EL (cell line): Measurements from ENCODE around the gene EFCAB5.
"Not testable (repeated sequence)": the region's sequence is repeated elsewhere in the genome, so short reads cannot be mapped to it uniquely, and the experiment has no call there.

Source experiments
- DNase-seq: peaks from one replicate; pipeline ENCODE4 v3.0.0-alpha.2; 2016

Gene EFCAB5

DNA sequence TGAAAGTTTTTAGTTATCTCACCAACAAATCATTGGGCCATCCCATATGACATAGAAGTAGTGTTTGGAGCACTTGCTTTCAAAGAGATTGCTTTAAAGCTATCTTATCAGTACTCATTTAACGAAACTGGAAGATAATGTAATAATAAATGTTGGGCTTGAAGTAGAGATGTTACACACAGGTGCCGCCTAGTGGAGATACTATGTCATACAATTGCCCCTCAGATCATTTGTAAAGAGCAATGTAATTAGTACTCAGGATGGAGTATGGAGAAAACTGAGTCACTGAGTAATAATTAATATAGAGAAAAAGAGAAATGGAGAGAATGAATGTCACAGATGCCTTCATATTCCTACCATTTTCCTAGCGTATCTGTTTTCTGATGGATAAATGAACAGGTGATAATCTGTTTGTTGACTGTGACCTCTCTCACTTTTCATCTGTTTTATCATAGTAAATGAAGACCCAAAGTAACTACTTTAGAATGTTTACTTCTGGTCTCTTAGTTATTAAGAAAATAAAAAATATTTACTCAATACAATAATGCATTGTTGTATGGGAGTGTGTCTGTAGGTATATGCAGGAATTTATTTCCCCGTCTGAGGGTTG, 80.4 kb downstream of the EFCAB5 start:
- peak; percentile 47 for DNase-seq

DNA sequence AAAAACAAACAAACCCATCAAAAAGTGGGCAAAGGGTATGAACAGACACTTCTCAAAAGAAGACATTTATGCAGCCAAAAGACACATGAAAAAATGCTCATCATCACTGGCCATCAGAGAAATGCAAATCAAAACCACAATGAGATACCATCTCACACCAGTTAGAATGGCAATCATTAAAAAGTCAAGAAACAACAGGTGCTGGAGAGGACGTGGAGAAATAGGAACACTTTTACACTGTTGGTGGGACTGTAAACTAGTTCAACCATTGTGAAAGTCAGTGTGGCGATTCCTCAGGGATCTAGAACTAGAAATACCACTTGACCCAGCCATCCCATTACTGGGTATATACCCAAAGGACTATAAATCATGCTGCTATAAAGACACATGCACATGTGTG, 83.9 kb downstream of the EFCAB5 start:
- DNase-seq, result not testable (repeated sequence)

DNA sequence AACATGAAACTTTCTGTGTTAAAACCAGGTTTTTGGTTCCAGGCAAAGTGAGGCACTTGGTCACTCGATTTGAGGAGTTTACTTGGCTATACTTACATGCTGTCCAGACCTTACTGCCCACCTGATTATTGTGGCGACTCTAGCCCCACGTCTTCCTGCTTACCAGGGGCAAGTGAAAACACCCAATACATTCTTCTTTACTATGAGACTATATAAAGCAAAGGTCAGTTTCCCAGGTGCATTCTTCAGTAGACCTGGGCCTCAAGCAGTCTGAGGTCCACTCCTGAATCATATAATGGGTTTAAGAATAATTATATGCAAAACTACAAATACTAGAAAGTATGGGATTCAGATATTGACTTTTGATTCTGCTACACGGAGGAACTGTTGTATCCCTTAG, 86.2 kb downstream of the EFCAB5 start:
- DNase-seq, result no peak

DNA sequence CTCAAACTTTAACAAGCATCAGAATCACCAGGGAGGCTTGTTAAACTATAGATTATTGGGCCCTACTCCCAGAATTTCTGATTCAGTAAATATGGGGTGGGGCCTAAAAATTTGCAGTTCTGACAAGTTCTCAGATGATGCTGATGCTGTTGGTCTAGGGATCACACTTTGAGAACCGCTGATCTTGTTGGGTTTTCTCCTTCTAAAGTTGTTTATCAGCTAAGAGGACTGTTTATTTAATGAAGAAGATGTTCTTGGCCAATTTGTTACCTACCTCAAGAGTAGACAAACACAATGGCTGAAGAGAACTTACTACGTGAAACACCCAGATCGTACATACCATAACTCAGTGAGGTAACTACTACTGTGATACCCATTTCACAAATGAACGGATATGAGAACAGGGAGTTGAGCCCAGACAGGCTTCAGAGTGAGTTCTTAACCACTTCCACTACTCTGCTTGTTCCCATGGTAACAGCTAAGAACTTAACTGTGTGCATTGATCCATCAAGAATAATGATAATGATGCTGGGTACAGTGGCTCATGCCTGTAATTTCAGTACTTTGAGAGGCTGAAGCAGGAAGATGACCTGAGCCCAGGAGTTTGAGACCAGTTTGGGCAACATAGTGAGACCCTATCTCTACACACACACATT, 89.9 kb downstream of the EFCAB5 start:
- DNase-seq, result no peak

DNA sequence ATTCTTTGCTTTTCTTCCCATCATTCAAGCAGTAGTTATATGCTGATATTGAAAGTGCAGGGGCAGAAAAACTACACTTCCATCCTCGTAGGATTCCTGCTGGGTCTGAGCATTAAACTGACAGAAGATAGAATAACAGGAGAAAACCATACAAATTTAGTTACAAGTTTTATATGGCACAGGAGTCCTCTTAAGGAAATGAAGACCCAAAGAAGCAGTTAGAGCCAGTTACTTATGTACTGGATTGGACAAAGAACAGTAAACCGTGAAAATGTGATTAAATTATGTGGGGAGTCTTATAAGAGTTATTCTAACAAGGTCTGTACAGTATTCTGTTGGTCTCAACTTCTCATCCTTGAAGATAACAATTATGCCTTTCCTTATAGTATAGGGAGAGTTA, 93.9 kb downstream of the EFCAB5 start:
- no peak for DNase-seq

DNA sequence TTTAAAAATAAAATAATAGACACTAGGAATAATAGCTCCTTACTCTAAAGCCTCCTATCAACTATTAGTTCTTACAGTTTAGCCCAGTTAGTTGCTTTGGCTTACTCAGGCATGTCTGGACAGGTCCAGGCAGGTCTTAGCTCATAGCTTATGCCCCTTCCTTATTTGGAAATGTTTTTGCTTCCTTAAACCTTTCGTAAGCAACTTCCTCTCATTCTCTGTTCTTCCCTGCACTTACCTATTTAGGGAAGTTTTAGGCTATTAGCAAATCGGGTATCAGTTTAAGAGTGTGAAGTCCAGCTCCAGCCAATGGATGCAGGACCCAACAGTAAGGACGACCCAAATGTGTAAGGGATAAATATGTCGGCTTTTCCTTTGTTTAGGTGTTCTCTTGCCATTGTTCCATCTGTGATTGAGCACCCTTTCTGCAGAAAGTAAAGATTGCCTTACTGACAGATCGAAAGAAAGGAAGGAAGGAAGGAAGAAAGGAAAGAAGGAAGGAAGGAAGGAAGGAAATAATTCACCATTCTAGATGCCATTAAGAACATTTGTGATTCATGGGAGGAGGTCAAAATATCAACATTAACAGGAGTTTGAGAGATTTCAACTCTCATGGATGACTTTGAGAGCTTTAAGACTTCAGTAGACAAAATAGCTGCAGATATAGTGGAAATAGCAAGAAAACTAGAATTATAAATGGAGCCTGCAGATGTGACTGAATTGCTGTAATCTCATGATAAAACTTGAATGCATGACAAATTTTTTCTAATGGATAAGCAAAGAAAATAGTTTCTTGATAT, 99.5 kb downstream of the EFCAB5 start:
- DNase-seq, result peak; percentile 43

DNA sequence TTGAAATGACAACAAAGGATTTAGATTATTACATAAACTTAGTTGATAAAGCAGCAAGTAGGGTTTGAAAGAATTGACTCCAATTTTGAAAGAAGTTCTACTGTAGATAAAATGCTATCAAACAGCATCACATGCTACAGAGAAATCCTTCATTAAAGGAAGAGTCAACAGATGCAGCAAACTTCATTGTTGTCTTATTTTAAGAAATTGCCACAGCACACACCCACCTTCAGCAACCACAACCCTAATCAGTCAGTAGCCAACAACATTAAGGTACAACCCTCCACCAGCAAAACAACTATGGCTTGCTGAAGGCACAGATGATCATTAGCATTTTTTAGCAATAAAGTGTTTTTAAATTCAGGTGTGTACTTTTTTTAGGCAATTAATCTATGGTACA, 100.1 kb downstream of the EFCAB5 start:
- no peak for DNase-seq

DNA sequence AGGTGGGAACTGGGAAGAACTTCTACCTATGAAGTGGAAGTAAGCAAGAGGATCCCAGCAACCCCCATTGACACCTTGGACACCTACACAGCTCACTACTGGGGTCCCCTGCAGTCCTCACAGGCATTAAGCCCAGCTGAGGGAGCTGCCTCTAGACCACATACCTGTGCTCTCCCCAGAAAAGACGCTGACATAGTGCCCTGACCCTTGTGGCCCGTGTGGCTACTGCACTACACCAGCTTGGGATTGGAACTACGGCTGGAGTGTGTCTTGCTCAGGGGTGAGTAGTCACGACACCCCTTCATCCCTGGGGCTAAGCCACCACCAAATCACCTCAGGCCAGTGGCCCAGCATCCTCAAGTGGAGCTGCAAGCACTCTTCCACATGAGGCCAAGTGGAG, 120.9 kb downstream of the EFCAB5 start:
- DNase-seq, result no peak

DNA sequence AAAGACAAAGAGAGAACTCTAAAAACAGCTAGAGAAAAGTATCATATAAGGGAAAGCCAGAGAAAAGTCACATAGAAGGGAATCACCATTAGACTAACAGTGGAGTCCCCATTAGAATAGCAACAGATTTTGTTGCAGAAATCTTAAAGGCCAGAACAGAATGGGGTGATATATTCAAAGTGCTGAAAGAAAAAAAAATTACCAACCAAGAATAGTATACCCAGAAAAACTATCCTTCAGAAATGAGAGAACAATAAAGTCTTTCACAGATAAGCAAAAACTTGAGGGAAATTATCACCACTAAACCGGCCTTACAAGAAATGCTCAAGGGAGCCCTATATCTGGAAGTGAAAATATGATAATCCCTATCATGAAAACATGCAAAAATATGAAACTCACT, 123.3 kb downstream of the EFCAB5 start:
- no peak for DNase-seq

DNA sequence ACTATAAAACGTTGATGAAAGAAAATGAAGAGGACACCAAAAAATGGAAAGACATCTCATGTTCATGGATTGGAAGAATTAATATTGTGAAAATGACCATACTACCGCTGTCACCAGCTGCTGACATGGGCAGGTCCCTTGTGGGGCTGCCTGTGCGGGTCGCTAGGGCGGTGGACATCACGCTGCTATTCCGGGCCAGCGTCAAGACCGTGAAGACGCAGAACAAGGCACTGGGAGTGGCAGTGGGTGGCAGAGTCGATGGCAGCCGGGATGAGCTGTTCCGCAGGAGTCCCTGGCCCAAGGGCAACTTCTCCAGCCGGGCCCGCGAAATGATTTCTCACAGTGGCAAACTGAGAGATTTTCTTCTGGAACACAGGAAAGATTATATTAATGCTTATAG, 127.0 kb downstream of the EFCAB5 start:
- DNase-seq, result no peak

DNA sequence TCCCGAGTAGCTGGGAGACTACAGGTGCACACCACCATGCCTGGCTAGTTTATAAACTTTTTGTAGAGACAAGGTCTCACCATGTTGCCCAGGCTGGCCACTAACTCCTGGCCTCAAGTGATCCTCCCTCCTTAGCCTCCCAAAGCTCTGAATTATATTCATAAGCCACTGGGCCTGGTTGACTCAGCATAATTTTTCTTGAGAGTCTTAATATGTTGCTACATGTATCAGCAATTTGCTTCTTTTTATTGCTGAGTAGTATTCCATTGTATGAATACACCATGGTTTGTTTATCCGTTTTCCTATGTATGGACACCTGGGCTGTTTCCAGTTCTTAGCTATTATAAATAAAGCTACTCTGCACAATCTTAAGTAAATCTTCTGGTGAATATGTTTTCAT, 132.8 kb downstream of the EFCAB5 start:
- no peak for DNase-seq

DNA sequence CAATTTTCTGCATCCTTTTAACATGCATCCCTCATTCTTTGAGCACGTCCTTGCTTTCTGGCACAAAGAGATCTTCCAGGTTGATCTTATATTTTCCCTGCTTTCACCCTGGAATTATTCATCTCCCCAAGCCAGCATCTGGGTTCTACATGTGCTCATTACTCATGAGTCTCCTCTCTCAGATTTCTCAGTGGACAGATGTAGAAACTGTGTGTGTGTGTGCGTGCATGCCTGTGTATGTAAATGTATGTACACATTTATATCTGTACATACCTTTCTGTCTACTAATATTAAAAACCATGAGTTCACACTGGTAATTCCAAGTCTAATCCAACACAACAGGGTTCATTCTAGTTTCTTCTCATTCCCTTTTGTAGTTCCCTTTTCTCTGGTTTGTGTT, 133.3 kb downstream of the EFCAB5 start:
- no peak for DNase-seq

DNA sequence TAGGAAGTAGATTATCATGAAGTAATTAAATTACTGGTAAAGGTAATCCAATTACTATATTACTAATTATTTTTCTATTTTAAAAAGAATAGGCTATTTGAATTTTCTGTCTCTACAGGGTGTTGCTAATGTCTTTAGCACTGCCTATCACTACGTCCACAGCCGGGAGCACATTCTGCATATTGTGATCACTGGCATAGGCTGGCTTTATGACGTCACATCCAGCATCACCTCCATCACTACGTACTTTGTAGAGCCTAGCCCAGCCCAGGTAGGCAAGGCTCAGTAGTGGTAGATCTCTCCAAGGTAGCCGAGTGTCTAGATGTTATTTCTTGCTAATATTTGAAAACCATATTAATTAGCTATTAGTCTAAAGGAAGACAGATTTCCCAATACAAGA, 141.3 kb downstream of the EFCAB5 start:
- no peak for DNase-seq

DNA sequence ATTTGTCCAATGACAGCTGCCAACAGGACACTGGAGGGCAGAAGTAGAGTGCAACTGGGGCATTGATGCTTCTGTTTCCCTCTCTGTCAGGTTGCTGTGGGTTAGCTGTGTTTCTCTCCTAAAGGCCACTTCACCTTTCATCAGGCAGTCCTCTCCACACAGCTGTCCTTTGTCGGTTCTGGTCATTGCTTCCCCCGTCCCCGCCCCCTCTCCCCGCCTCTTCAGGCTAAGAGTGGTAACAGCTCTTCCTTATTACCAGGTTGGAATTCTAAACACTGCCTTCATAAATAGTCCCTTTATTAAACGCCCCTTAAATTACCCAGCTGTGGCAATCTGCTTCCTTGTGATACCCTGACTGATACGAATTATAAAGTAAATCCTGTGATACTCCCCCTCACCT, 143.4 kb downstream of the EFCAB5 start:
- DNase-seq, result no peak

DNA sequence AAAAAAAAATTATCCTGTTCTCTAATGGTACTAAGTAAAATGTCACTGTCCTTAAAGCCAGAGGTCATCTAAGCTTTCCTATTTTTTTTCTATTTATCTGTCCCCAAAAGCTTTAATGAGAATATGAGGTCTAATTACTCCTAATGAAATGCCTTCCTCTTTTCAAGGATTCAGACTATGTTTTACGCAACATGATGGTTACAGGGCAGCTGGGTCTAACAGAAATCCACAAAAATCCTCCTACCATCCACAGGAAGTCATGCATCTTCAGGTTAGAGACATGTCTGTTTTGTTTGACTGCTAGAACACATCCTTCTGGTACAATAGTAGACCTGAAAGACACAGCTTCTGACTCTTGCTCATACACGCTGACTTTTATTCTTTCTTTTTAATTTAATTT, 145.5 kb downstream of the EFCAB5 start:
- DNase-seq, result no peak

DNA sequence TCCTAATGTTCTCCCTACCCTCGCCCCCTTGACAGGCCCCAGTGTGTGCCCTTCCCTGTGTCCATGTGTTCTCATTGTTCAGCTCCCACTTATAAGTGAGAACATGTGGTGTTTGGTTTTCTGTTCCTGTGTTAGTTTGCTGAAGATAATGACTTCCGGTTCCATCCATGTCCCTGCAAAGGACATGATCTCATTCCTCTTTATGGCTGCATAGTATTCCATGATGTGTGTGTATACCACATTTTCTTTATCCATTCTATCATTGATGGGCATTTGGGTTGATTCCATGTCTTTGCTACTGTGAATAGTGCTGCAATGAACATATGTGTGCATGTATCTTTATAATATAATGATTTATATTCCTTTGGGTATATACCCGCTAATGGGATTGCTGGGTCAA, 146.0 kb downstream of the EFCAB5 start:
- DNase-seq, result not testable (repeated sequence)

DNA sequence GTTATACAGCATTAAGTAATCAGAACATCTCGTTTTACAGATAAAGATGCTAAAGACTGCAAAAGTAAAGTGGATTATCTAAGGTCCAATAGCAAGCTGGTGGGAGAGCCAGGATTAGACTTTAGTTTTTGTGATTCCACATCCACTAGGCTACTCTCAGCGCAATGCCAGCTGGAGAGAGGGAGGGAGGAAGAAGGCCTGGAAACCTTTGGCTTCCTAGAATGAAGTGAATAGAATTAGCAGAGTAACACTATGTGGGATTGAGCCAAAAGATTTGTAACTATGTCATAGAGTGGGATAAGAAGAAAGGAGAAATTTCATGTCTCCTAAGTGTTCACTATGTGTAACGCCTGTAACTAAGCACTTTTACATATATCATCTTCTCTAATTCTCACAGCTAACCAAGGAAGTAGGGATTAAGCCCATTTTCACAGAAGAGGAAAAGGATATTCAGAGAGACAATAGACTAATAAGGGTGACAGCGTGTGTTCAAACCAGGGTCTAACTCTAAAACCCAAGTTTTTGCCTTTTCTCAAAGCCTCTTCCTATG, 149.8 kb downstream of the EFCAB5 start:
- no peak for DNase-seq

DNA sequence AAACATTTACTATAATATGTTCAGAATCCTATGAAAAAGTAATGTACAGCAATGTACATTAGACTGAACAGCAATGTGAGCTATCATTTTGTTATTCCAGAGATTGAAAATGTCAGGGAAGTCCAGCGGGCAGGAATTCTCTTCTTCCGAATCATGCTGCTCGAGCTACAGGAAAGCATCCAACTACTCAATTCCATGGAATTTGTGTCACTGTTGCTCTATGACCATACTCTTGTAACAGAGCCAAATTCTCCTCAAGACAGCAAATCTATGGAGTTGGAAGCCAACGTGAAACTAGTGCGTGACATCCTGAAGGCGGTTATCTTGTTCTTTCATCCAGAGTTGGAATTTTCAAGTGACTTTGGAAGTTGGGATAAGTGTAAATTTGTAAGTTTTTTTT, 150.3 kb downstream of the EFCAB5 start:
- DNase-seq, result peak; percentile 93

DNA sequence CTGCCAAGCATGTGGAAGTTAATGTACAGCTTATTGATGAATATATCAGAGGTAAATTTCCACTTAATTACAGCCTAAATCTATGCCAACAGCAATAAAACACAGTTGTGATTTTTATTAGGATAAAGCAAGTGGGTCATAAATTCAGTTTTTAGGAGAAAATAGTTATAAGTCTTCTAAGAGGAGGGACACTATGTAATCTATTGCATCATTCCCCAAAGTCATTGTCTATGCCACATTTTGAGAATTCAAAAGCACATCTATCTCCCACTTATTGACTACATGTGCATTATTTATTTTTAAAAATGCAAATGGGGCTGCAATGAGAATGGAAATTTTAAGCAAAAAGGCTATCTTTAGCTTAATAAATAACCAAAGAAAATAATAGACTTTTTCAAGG, 151.5 kb downstream of the EFCAB5 start:
- DNase-seq, result no peak

DNA sequence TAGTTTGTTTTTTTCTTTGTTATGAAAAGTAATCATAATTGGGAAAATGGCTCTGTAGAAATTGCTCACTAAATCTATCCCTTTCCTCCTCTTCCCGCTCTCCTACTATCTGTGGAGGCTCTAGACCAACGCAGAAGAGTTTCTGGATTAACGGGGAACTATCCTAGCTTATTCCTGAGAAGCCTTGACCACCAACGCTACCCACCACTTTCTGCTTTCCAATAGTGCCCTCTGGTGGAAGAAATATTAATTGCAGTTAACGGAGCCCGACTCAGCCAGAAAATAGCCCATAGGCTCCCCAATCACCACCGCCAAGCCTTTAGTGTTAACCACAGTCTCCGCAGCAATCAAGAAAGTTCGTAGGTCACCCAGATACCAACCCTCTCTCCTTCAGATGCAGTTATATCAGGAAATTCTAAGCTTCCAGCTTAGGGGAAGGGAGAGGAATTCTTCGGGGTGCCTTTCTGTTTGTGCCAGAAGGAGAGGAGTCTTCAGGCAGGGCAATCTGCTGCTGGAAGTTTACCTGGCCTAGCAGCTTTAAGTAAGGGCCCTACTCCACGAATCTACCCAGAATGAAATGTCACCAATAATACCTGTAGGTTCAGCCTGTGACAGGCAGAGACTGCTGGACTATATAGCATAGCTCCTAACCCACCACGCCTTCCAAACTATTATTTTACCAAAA, 152.2 kb downstream of the EFCAB5 start:
- peak; percentile 78 for DNase-seq

DNA sequence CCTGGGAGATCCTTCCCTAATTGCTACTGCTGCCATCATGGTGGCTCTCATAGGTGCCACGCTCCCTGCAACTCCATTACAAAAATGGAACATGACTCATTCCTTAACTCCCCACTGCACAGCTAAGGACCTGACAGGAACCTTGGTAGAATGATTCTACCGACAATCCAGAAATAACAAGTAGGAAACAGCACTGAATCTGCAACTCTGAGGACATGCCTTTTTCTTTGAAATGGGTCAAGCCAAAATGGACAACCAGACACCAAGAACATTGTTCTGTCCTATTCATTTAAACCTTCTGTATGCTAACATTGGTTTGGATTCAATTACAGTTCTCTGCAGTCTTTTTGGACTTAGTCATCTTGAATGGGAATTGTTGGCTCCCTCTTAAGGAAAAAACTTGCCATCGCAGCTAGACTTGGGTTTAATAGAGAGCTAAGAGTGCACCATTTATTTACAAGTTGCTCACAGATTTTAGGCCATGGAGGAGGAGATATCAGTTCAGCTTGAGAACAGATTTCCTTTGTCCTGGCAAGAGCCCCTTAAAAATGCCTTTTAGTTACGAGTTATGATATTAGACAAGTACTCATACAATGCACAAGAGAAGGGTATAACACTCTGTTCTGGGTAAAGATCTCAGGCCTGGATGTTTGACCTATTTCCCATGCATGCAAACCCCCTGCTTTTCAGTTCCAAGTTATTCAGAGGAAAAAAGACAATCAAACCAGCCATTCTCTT, 154.2 kb downstream of the EFCAB5 start:
- peak; percentile 79 for DNase-seq

DNA sequence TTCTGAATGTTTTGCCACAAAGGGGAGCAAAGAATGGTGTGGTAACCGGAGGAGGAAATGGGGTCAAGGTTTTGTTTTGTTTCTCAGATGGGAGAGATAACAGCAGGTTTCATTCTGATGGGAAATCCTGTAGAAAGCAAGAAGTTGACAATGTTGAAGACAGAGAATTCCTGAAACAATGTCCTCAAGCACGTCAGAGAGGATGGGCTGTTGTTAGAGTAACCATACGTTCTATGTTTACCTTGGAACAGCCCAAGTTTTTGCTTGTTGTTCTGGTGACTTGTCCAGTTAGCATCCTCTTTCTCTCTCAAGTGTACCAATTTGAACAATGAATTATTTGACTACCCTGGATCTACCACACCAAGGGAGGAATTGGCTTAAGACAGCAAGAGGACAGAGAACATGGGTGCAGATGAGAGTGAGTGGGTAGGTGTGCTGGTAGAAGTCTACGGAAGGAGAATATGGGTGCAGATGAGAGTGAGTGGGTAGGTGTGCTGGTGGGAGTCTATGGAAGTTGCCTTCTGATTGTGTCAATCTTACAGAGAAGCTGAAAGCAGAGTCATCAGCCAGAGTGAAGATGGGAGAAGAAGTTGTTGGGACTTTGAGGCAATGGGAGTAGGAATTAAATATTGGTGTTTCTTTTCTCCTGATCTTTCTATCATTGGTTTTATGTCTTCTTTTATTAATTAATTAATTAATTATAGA, 160.4 kb downstream of the EFCAB5 start:
- no peak for DNase-seq
